Activated naive CD4-positive, alpha-beta T cell treated with anti-CD3 and anti-CD28 coated beads, Interleukin-2, amount 50 U/mL, for 72 hours (primary cell): Measurements from ENCODE around the gene LRIT3. TPM values are rescaled to one million over a fixed set of nuclear protein-coding genes. Genes with fewer than 3 reads are reported as not detected.

Experiments used
- ATAC-seq, 2 donors: fragments of 150-1000 bp; cut with Tn5 transposase; 2 replicates each; pipeline ENCODE4 v1.10.0; 2021; ENCODE audit warnings: mild to moderate bottlenecking in 2 of 2, moderate library complexity in 2 of 2
- DNase-seq, 2 donors: peaks; one replicate each; pipeline ENCODE4 v3.0.0; 2021 to 2022; ENCODE audit warnings: low spot score in 2 of 2
- H3K27ac Mint-ChIP-seq, 2 donors: one replicate each; pipeline ENCODE4 v1.8.0; 2022; ENCODE audit warnings: mild to moderate bottlenecking in 2 of 2, mixed read lengths in 2 of 2
- H3K36me3 Mint-ChIP-seq, 2 donors: one replicate each; pipeline ENCODE4 v1.8.0; 2022; ENCODE audit warnings: mixed read lengths in 2 of 2
- H3K9me3 Mint-ChIP-seq, 2 donors: one replicate each; pipeline ENCODE4 v1.8.0; 2022; ENCODE audit warnings: mixed read lengths in 2 of 2
- total RNA-seq, 2 donors: library from RNA; stranded (reverse); gene quantifications; one replicate each; pipeline ENCODE4 v1.2.3, GENCODE V29; 2022

LRIT3 gene
- total RNA-seq, 2 donors from 2014 or later: 0.20 to 0.33 TPM

DNA sequence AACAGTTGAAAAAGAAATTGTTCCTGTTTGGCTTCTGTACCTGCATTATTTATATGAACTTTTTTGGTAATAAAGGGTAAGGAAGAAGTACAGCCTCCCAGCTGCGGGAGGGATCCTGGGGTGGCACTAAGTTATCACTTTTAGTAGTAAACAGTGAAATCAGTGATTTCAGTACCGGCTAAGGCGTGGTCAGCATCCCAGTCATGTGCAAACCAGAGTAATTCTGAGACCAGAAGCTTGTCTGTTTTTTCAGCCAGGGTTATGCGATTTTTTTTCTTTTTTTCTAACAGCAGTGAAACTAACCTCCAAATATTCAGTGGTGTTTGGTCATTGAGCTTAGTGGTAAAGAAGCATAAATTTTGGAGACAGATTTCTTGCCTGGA, 68.1 kb downstream of the LRIT3 start:
- Mint-ChIP-seq H3K9me3 (no peaks in the 10 kb centered on the region), H3K27ac (no peak overlapping the region), H3K36me3 (no peaks in the 10 kb centered on the region)
- ATAC-seq (peak in 1 of 2 donors; percentile 73), DNase-seq (peak in 1 of 2 donors; percentile 7)

GRCh38 chr4:109921384-109921808, 73.5 kb downstream of the LRIT3 start:
- Mint-ChIP-seq H3K36me3 (no peaks in the 10 kb centered on the region), H3K27ac (no peak overlapping the region), H3K9me3 (no peaks in the 10 kb centered on the region)
- no peak for DNase-seq
- ATAC-seq: no peak

Other genes with a start within 250 kb of the LRIT3 start
- 10 to 100 TPM; 23.7 to 33.3 TPM for gene CASP6, start 144.7 kb upstream of the LRIT3 start, total RNA-seq
- 10 to 100 TPM; 28.1 to 33.3 TPM for gene PLA2G12A, start 118.0 kb upstream of the LRIT3 start, total RNA-seq
- not detected for gene CFI, start 46.1 kb upstream of the LRIT3 start, total RNA-seq
- gene GAR1, start 32.3 kb upstream of the LRIT3 start, total RNA-seq: 10 to 100 TPM; 25.9 to 30.7 TPM
- under 1 TPM; 0.32 to 0.62 TPM for gene RRH, start 20.1 kb upstream of the LRIT3 start, total RNA-seq
- gene EGF, start 64.8 kb downstream of the LRIT3 start, total RNA-seq: not detected